Memory B cell (primary cell): Measurements from ENCODE around the gene PNPLA3.

Source experiments
- ATAC-seq: fragments of 150-1000 bp; cut with Tn5 transposase; 2 replicates; pipeline ENCODE4 v1.10.0; 2021; ENCODE audit warnings: low read depth, mild to moderate bottlenecking, moderate library complexity
- DNase-seq, 2 donors: peaks; one replicate each; pipeline ENCODE4 v3.0.0; 2022; ENCODE audit warnings: low spot score in 2 of 2
- H3K27ac Mint-ChIP-seq: one replicate; pipeline ENCODE4 v1.8.0; 2022; ENCODE audit warnings: mild to moderate bottlenecking, moderate library complexity, mixed read lengths
- H3K27me3 Mint-ChIP-seq: one replicate; pipeline ENCODE4 v1.8.0; 2022; ENCODE audit warnings: mixed read lengths
- H3K36me3 Mint-ChIP-seq: one replicate; pipeline ENCODE4 v1.8.0; 2022; ENCODE audit warnings: mild to moderate bottlenecking, mixed read lengths
- H3K4me1 Mint-ChIP-seq: one replicate; pipeline ENCODE4 v1.8.0; 2022; ENCODE audit warnings: mixed read lengths
- H3K4me3 Mint-ChIP-seq: one replicate; pipeline ENCODE4 v1.8.0; 2022; ENCODE audit warnings: mild to moderate bottlenecking, moderate library complexity, mixed read lengths
- H3K9me3 Mint-ChIP-seq: one replicate; pipeline ENCODE4 v1.8.0; 2022; ENCODE audit warnings: mixed read lengths

The PNPLA3 gene

DNA sequence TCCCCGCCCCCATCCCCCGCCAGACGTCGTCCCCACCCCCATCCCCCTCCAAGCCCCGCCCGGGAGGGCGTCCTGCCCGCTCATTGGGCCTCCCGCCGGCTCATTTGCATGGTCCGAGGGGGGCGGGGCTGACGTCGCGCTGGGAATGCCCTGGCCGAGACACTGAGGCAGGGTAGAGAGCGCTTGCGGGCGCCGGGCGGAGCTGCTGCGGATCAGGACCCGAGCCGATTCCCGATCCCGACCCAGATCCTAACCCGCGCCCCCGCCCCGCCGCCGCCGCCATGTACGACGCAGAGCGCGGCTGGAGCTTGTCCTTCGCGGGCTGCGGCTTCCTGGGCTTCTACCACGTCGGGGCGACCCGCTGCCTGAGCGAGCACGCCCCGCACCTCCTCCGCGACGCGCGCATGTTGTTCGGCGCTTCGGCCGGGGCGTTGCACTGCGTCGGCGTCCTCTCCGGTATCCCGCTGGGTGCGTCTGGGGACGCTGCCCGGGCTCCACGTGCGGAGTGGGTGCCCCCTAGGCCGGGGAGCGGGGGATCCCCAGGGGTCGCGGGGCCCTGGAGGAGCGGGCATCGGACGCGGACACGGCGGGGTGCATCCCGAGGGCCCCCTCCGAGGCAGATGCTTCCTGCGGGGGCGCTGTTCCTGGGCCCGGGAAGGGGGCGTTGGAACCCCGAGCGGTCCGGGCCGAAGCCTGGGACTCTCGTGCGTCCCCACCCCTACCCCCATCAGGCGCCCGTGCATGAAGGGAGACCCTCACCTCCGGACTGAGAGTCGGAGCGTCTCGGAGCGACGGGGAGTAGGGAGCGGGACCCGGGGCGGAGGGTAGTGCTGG lies at the start of gene PNPLA3:
TSS of gene PNPLA3 (plus strand) at position 175 of the 834 bp plus-strand sequence. CDS start at position 282, 107 bp downstream.
- DNase-seq (peak; percentile 30 to 43), ATAC-seq (peak; percentile 78)
- H3K27me3 Mint-ChIP-seq = peaks cover 22% of the 10 kb centered on the region
- H3K9me3 Mint-ChIP-seq = no peaks in the 10 kb centered on the region
- peak within 1 kb of the TSS; percentile 82 for H3K4me3 Mint-ChIP-seq
- peaks cover 4% of the 10 kb centered on the region for H3K4me1 Mint-ChIP-seq
- H3K27ac Mint-ChIP-seq = no peak within 1 kb of the TSS
- H3K36me3 Mint-ChIP-seq = peaks cover 1% of the 10 kb centered on the region

DNA sequence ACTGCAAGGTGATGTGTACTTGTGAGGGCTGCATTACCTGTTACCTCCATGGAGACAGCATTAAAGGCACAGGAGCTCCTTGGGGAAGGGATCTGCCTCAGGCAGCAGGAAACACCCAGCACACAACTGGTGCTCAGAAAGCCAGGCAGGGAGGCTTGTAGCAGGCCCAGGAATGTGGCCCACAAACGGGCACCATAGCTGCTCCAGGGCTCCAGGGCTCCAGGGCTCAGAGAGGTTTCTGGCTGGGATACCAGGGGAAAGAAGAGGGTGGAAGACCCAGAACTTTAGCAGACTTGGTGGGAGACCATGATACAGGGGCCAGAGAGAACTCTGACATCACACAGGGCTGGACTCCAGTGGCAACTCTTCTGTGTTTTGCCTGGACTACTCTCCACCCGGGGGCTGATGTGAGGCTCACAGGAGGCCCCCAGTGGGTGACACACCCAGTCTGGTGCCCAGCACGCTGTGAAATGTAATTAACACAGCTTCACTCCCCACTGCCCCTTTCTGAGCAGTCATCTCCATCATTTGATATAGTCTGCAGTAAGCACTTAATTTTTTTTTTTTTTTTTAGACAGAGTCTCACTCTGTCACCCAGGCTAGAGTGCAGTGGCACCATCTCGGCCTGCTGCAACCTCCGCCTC lies 46.6 kb upstream of the PNPLA3 start:
- DNase-seq (no peak), ATAC-seq (no peak)
- peaks cover 35% of the 10 kb centered on the region for H3K27me3 Mint-ChIP-seq
- no peak overlapping the region for H3K4me3 Mint-ChIP-seq
- H3K9me3 Mint-ChIP-seq = no peaks in the 10 kb centered on the region
- no peaks in the 10 kb centered on the region for H3K36me3 Mint-ChIP-seq
- H3K27ac Mint-ChIP-seq = no peak overlapping the region
- H3K4me1 Mint-ChIP-seq = no peaks in the 10 kb centered on the region

DNA sequence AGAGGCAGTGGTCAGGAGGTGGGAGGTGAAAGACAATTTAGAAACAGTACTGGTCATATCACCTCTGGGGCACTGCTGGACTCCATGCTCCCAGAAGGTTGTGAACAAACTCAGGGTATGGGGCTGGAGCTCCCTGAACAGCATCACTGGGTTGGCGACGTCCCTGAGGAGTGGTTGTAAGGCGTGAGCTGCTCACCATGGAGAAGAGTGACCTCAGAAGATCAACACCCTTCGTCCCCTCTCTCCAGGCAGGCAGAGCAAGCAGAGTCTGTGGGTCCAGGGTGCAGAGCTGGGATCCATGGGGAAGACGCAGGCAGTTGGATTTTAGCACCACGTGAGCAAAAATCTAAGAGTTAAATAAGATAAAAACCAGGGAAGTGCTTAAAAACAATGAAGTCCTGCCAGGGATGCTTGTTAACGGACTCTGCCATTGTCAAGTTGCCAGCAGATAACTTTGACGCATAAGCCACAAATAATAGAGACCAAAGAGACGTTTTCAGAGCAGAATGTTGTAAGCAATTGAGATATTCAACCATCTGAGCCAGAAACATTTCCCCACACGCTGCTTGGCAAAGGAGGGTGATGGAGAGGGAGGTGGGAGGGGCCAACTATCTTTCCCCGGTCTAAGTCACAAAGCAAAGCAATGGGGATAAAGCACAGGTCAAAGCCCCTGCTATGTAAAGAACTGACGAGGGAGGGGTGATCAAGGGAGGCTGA lies 45.4 kb upstream of the PNPLA3 start:
- Mint-ChIP-seq H3K36me3 (no peaks in the 10 kb centered on the region), H3K9me3 (no peaks in the 10 kb centered on the region), H3K4me1 (peaks cover 5% of the 10 kb centered on the region), H3K27ac (no peak overlapping the region), H3K4me3 (no peak overlapping the region), H3K27me3 (peaks cover 40% of the 10 kb centered on the region)
- ATAC-seq (no peak), DNase-seq (no peak)

- Mint-ChIP-seq H3K9me3 (no peaks in the 10 kb centered on the region), H3K4me1 (peaks cover 5% of the 10 kb centered on the region), H3K27ac (no peak overlapping the region), H3K27me3 (peaks cover 38% of the 10 kb centered on the region), H3K4me3 (no peak overlapping the region), H3K36me3 (no peaks in the 10 kb centered on the region)
- no peak for ATAC-seq
- no peak for DNase-seq
These were observed 44.6 kb upstream of the PNPLA3 start for GRCh38 chr22:43878831-43879550.

GRCh38 chr22:43879901-43880540 lies 43.6 kb upstream of the PNPLA3 start:
- no peak for ATAC-seq
- no peaks in the 10 kb centered on the region for H3K9me3 Mint-ChIP-seq
- no peak overlapping the region for H3K4me3 Mint-ChIP-seq
- DNase-seq = no peak
- H3K27me3 Mint-ChIP-seq = peaks cover 34% of the 10 kb centered on the region
- no peaks in the 10 kb centered on the region for H3K36me3 Mint-ChIP-seq
- H3K4me1 Mint-ChIP-seq = peaks cover 10% of the 10 kb centered on the region
- no peak overlapping the region for H3K27ac Mint-ChIP-seq

GRCh38 chr22:43880541-43880991 lies 43.0 kb upstream of the PNPLA3 start:
- Mint-ChIP-seq H3K27me3 (peaks cover 35% of the 10 kb centered on the region), H3K4me1 (peaks cover 14% of the 10 kb centered on the region)
- no peak for DNase-seq

GRCh38 chr22:43881091-43882061 lies 42.2 kb upstream of the PNPLA3 start:
- no peak for ATAC-seq
- no peak overlapping the region for H3K27ac Mint-ChIP-seq
- H3K27me3 Mint-ChIP-seq = peaks cover 32% of the 10 kb centered on the region

More at GRCh38 chr22:43880541-43880991, 43.0 kb upstream of the PNPLA3 start:
- H3K36me3 Mint-ChIP-seq = no peaks in the 10 kb centered on the region
- H3K27ac Mint-ChIP-seq = no peak overlapping the region
- peaks cover 2% of the 10 kb centered on the region for H3K9me3 Mint-ChIP-seq
- ATAC-seq = no peak
- H3K4me3 Mint-ChIP-seq = no peak overlapping the region

GRCh38 chr22:43882122-43882767 lies 41.4 kb upstream of the PNPLA3 start:
- Mint-ChIP-seq H3K27me3 (peaks cover 36% of the 10 kb centered on the region), H3K9me3 (peaks cover 4% of the 10 kb centered on the region), H3K27ac (no peak overlapping the region), H3K4me1 (peaks cover 15% of the 10 kb centered on the region), H3K36me3 (no peaks in the 10 kb centered on the region), H3K4me3 (no peak overlapping the region)
- DNase-seq (no peak), ATAC-seq (no peak)

More at GRCh38 chr22:43881091-43882061, 42.2 kb upstream of the PNPLA3 start:
- Mint-ChIP-seq H3K4me3 (no peak overlapping the region), H3K36me3 (no peaks in the 10 kb centered on the region), H3K9me3 (peaks cover 4% of the 10 kb centered on the region), H3K4me1 (peaks cover 15% of the 10 kb centered on the region)
- no peak for DNase-seq

DNA sequence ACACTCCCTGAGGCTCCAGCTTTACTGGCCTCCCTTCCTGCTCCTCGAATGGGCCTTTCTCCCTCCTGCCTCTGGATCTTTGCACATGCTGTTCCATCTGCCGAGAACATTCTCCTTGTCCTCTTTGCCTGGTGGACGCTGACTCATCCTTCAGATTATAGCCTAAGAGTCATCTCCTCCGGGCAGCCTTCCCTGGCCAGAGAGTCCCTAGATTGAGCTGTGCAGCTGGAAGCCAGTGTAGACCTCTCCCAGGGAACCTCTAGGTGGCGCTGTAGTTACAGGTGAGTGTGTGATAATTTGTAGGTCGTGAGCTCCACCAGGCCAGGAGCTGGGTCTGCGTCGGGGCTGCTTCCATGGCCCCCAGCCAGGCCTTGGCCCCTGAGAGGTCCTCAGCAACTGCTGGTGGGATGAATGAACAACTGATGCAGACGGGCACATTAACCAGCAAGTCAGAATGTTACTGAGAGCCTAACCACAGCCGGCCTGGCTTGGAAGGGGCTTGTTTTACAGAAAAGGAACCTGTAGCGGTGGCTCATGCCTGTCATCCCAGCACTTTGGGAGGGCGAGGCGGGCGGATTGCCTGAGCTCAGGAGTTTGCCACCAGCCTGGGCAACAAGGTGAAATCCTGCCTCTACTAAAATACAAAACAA lies 40.5 kb upstream of the PNPLA3 start:
- ATAC-seq (peak; percentile 69), DNase-seq (peak; percentile 29 to 30)
- Mint-ChIP-seq H3K36me3 (no peaks in the 10 kb centered on the region), H3K9me3 (peaks cover 4% of the 10 kb centered on the region), H3K4me3 (no peak overlapping the region), H3K27me3 (peaks cover 32% of the 10 kb centered on the region), H3K4me1 (peaks cover 15% of the 10 kb centered on the region), H3K27ac (no peak overlapping the region)

DNA sequence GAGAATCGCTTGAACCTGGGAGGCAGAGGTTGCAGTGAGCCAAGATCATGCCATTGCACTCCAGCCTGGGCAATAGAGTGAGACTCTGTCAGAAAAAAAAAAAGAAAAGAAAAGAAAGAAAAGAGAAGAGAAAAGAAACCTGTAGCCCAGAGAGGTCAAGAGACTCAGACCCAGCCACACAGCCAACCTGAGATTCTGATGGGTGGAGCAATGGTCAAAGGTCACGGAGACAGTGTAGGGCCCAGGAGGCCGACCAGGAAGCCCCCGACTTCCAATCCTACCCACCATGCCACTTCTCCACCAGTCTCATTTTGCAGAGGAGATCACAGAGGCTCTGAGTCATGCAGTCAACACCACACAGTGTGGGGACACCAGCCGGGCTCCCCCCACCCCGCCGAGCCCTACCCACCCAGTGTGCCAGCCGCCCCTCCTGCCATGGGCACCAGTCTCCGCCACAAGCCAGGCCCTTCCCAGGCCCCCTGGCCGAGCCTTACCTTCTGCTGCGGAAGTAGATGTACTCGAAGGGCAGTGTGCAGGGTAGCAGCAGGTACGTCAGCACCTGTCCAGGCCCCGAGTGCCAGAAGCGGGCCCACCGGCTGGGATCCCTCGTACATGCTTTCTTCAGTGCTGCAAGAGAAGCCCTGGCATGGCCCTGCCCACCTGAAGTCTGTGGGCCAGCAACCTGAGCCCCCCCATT lies 39.7 kb upstream of the PNPLA3 start:
- Mint-ChIP-seq H3K27me3 (peaks cover 30% of the 10 kb centered on the region), H3K4me1 (peaks cover 15% of the 10 kb centered on the region), H3K9me3 (peaks cover 4% of the 10 kb centered on the region), H3K4me3 (no peak overlapping the region), H3K27ac (no peak overlapping the region), H3K36me3 (no peaks in the 10 kb centered on the region)
- no peak for ATAC-seq
- no peak for DNase-seq

DNA sequence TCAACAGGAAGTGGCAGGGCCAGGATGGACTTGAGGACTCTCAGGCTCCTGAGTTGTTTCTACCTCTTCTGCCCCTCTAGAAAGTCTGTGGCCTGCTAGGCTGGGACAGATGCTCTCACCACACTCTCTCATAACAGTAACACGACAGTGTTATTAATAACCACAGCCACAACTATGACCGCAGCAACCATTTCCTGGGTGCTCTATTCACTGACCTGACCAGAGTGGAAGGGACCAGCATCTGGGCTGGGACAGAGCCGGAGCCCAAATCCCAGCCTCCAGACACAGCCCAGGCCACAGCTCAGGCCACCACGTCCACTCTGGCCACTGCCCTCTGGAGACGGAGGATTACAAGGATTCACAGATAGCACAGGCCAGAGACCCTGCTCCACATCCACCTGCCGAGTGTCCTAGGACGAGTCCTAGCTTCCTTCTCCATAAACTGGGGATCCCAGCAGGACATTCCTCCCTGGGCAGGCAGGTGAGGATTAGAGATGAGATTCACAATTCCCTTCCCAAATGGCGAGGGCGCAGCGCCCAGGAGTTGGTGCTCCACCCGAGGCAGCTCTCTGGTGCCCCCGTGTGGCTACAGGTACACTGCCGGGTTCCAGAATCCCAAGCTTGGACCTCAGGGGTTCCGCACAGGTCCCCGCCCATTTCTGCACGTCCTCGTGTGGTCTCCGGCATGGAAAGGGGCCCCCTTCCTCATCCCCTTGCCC lies 38.8 kb upstream of the PNPLA3 start:
- peak; percentile 32 to 53 for DNase-seq
- H3K9me3 Mint-ChIP-seq = peaks cover 4% of the 10 kb centered on the region
- H3K4me1 Mint-ChIP-seq = peaks cover 15% of the 10 kb centered on the region
- no peak overlapping the region for H3K27ac Mint-ChIP-seq
- ATAC-seq = peak; percentile 49
- no peak overlapping the region for H3K4me3 Mint-ChIP-seq
- no peaks in the 10 kb centered on the region for H3K36me3 Mint-ChIP-seq
- H3K27me3 Mint-ChIP-seq = peaks cover 29% of the 10 kb centered on the region
